NT2/D1 (cell line): ENCODE results near the gene TTYH3.
"Not testable (repeated sequence)": the region's sequence is repeated elsewhere in the genome, so short reads cannot be mapped to it uniquely, and the experiment has no call there.

Source experiments
- SUZ12 ChIP-seq: IDR thresholded peaks from 2 replicates; pipeline ENCODE4 v1.6.1; 2011; ENCODE audit not compliant: insufficient read length, insufficient read depth; ENCODE audit errors: extremely low read depth
- YY1 ChIP-seq: IDR thresholded peaks from 2 replicates; pipeline ENCODE4 v1.6.1; 2011; ENCODE audit not compliant: insufficient read length, insufficient read depth
- ZNF274 ChIP-seq: IDR thresholded peaks from 2 replicates; pipeline ENCODE4 v1.6.1; 2011; ENCODE audit warnings: mild to moderate bottlenecking, low read depth, low read length

DNA sequence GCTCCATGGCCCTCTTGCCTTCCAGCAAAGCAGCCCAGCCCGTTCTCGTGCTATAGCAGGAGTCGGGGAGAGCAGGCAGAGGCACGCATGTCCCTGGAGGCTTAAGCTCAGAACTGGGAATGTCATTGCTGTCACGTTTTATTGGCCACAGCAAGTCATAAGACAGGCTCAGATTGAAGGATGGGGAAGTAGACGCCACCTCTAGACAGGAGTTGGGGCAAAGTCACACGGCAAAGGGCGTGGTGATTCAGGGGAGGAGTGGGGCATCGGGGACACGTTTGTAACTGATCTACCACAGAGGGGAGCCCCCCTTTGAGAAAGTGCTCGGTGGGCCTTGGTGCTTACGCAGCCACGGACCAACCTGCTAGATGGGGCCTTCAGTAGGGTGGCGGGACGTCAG lies 46.7 kb downstream of the TTYH3 start:
- TF ChIP-seq YY1, ZNF274, SUZ12: not testable (repeated sequence)
